ENCODE results near the gene CLEC11A. TPM values are rescaled to one million over a fixed set of nuclear protein-coding genes. Genes with fewer than 3 reads are reported as not detected.

The CLEC11A gene
- total RNA-seq, 1 experiment from 2014 or later = 5.4 TPM

DNA sequence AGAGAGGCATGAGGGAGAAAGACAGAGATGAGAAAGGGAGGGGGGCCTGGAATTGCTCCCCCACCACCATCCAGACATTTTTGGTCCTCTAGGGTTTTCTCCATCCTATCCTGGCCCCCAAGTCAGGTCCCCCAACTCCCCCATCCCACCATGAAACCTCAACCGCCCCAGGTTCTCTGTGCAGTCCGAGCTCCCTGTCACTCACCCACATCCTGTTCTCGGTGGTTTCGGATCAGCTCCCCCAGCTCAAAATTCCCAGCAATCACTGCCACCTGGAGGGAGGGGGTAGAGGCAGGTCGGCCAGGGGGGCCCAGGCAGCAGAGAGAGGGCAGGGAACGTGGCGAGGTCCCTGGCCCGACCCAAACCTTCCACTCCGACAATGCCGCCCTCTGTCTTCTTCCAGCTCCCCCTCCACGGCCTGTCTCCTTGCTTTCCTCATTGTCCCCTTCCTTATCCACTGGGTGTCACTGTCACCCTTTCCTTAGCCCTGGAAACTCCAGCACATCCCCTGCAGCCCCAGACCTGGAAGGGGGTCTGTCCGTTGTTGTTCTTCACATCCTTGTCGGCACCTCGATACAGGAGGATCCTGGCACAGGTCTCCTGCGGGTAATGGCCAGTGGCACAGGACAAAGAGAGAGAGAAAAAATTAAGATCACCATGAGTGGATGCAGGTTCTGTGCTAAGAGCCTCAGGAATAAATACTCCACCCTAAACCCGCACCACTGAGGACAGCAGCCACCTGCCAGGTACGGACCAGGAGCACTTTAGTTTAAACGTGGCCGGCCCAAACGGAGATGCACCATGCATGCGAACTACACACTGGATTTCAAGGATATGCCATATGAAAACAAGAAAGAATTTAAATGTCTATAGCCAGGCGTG lies 19.0 kb upstream of the CLEC11A start:
- DNase-seq (ENCODE audit: extremely low read depth, low read depth) = peak; percentile 20

GRCh38 chr19:50705422-50706019 lies 17.6 kb upstream of the CLEC11A start:
- DNase-seq (ENCODE audit: extremely low read depth, low read depth) = peak; percentile 52

GRCh38 chr19:50706387-50706786 lies 16.8 kb upstream of the CLEC11A start:
- no peak for DNase-seq (ENCODE audit: extremely low read depth, low read depth)

DNA sequence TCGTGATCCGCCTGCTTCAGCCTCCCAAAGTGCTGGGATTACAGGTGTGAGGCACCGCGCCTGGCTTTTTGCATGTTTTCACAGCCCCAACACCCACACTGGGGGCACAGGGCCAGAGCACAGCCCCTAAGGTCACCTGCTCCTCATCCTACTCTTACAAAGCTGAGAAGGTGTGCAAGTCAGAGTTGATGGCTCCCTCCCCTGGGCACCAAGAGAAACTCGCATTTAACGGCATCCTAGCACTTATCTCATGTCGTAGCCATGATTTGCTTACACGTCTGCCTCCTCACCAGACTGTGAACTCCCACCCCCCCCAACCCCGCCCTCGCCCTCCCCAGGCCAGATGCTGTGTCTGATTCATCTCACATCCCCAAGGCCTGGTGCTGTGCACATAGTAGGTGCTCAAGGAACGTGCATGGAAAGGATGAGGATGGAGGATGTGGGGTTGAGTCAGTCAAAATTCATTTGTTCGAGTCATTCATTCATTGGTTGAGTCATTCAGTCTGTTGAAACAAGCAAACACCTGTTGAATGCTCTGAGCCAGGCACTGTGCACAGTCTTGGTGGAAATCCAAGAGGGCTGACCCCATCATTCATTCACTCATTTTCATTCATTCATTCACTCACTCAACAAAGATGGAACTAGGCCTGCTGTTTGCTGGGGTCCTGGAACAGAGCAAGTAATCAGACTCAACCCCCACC lies 14.8 kb upstream of the CLEC11A start:
- no peak for DNase-seq (ENCODE audit: extremely low read depth, low read depth)

GRCh38 chr19:50710094-50710493 lies 13.1 kb upstream of the CLEC11A start:
- DNase-seq (ENCODE audit: extremely low read depth, low read depth) = no peak

GRCh38 chr19:50710612-50711011 lies 12.6 kb upstream of the CLEC11A start:
- DNase-seq (ENCODE audit: extremely low read depth, low read depth) = no peak

DNA sequence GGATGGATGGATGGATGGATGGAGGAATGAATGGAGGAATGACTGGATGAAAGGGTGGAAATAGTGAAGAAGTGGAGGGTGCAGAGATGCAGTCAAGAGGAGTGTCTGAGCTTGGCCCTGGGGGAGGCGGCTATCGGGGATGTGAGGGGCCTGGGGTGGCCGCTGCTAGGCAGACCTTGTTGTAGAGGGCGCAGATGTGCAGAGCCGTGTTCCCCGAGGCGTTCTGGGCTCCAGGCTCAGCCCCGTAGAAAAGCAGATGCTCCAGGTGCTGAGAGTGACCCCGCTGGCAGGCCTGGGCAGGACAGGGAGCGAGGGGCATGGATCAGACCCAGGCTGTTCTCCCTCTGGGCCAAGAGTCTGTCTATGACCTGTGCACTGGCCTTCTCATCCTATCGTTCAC lies 12.0 kb upstream of the CLEC11A start:
- no peak for DNase-seq (ENCODE audit: extremely low read depth, low read depth)

DNA sequence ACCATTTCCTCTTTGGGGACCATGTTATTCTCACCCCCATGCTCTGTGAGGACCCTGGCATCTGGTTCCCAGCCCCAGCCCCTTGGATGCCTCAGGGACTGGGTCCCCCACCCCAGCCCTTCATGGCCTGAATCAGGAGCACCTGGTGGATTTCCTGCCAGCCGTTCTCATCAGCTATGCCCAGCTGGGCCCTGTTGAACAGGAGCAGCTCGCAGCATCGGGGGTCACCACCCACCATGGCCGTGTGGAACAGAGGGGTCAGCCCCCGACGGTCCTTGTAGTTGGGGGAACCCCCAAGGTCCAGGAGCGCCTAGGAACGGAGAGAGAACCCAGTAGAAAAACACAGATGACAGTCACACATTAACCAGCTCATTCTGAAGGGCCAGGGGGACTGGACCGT lies 11.4 kb upstream of the CLEC11A start:
- DNase-seq (ENCODE audit: extremely low read depth, low read depth) = no peak

- DNase-seq (ENCODE audit: extremely low read depth, low read depth) = no peak
These were observed 10.3 kb upstream of the CLEC11A start for GRCh38 chr19:50712833-50713232.

GRCh38 chr19:50713556-50714236 lies 9.5 kb upstream of the CLEC11A start:
- no peak for DNase-seq (ENCODE audit: extremely low read depth, low read depth)

GRCh38 chr19:50716178-50717025 lies 6.8 kb upstream of the CLEC11A start:
- DNase-seq (ENCODE audit: extremely low read depth, low read depth) = no peak

DNA sequence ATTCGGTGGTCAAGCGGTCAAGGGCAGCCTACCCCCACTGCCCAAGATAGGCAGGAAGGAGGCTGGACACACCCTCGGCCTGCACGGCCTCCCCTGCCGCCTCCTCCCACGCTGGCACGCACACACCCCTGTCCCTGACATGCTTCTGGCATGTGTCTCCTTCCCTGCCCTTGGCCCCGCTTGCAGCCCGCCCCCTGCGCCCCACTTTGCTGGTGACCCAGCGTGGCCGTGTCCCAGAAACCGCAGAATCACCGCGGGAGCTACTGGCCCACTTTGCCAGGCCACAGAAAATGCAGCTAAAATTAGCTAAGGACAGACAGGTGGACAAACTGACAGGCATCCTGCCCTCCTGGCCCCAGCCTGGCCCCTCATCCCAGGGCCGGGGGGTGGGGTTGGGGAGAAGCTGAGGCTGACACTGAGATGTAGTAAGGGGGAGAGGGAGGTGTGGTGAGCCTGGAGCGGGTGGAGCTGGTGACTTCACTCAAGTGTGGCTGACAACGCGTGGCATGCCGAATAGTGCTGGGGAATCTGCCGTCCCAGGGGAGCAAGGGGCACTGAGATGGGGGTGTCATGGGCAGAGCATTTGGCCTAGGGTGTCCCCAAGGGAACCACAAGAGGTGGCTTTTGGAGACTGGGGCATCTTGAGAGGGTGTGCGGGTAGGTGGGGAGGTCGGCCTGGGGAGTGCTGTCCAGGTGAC lies 6.0 kb upstream of the CLEC11A start:
- no peak for DNase-seq (ENCODE audit: extremely low read depth, low read depth)

- no peak for DNase-seq (ENCODE audit: extremely low read depth, low read depth)
These were observed 5.3 kb upstream of the CLEC11A start for GRCh38 chr19:50717891-50718254.

GRCh38 chr19:50718255-50719118 lies 4.7 kb upstream of the CLEC11A start:
- DNase-seq (ENCODE audit: extremely low read depth, low read depth) = no peak

GRCh38 chr19:50719119-50719435 lies 4.1 kb upstream of the CLEC11A start:
- DNase-seq (ENCODE audit: extremely low read depth, low read depth) = no peak

GRCh38 chr19:50719566-50719965 lies 3.6 kb upstream of the CLEC11A start, which contains the start of gene SHANK1:
Gene SHANK1, minus strand, starts transcription at chr19:50719802. Its CDS starts 2,883 bp downstream, at chr19:50716919.
- DNase-seq (ENCODE audit: extremely low read depth, low read depth) = no peak

DNA sequence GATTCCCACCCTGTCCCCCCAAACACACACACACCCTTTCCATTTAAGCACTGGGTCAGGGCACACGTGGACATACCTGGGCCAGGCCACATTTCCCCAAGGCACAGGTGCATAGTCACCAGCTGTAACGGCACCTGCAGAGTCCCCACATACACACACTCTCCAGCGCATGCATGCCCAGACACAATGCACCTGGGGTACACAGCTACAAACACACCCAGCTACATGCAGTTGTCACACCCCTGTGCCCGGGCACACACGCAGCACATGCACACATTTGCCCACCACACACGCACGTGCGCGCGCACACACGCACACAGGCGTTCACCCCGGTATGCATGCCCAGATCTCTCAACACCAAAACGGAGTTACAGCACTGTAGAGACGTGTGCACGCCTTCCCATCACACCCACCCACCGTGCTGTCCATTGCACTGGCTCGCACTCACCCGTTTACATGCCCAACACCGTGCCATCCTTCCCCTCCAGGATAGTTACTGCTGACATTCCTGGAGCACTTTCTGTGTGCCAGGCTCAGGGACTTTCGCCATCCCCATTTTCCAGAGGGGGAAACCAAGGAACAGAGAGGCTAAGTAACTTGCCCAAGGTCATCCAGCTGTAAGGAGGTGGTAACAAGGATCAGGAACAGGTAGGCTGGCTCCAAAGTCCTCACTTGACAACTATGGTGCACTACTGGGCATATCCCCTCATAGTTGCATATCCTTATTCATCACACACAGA lies 2.8 kb upstream of the CLEC11A start:
- DNase-seq (ENCODE audit: extremely low read depth, low read depth) = no peak

GRCh38 chr19:50720921-50721381 lies 2.2 kb upstream of the CLEC11A start:
- DNase-seq (ENCODE audit: extremely low read depth, low read depth) = no peak
